HUES64 (cell line): ENCODE measurements around the gene CADPS.

Experiments used
- H3K27ac ChIP-seq: 2 replicates; pipeline ENCODE4 v1.7.0; 2013; ENCODE audit warnings: low read depth, low read length, inconsistent platforms
- H3K27me3 ChIP-seq: 2 replicates; pipeline ENCODE4 v1.6.1; 2013; ENCODE audit warnings: mild to moderate bottlenecking, low read length; ENCODE audit not compliant: insufficient read depth
- H3K36me3 ChIP-seq: 2 replicates; pipeline ENCODE4 v1.6.1; 2013; ENCODE audit warnings: mild to moderate bottlenecking, low read length; ENCODE audit not compliant: insufficient read depth
- H3K4me1 ChIP-seq: 2 replicates; pipeline ENCODE4 v1.6.1; 2013; ENCODE audit warnings: mild to moderate bottlenecking, low read length, moderate library complexity; ENCODE audit not compliant: insufficient read depth
- H3K4me3 ChIP-seq: 2 replicates; pipeline ENCODE4 v1.5.1; 2013; ENCODE audit warnings: mild to moderate bottlenecking, low read length, moderate library complexity
- H3K9ac ChIP-seq: 2 replicates; pipeline ENCODE4 v1.6.1; 2013; ENCODE audit warnings: mild to moderate bottlenecking, low read depth, low read length
- H3K9me3 ChIP-seq: 2 replicates; pipeline ENCODE4 v1.6.1; 2013; ENCODE audit warnings: low read depth, low read length; ENCODE audit not compliant: insufficient read depth
- WGBS: fragments of 150-250, 120-280 bp; methylation state at CpG from one replicate; pipeline ENCODE4 v1.1.7; 2013; ENCODE audit warnings: missing lambda C conversion rate; 5-methylcytosine and 5-hydroxymethylcytosine counted together

Gene CADPS

DNA sequence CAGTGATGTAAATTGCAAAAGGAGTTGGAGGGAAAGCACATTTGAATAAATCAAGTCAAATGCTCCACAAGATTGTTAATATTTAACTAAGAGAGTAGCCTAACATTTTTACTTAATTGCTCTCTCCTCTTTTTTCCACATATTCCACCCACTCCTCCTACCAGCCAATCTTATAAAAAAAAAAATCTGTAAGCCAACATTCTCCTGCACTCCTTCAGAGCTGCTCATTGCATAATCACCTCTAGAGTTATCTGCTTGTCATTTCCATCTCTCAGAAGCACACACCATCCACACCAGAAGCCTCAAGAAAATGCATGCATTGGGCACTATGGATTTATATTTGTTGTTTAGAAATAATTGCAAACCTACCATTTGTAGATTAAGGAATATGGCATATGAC, 64.1 kb downstream of the CADPS start:
- H3K9ac ChIP-seq, result no peak overlapping the region
- H3K9me3 ChIP-seq, result no peaks in the 10 kb centered on the region
- H3K4me3 ChIP-seq, result no peak overlapping the region
- no peaks in the 10 kb centered on the region for H3K36me3 ChIP-seq
- no peaks in the 10 kb centered on the region for H3K27me3 ChIP-seq
- no peak overlapping the region for H3K27ac ChIP-seq
- peaks cover 23% of the 10 kb centered on the region for H3K4me1 ChIP-seq

DNA sequence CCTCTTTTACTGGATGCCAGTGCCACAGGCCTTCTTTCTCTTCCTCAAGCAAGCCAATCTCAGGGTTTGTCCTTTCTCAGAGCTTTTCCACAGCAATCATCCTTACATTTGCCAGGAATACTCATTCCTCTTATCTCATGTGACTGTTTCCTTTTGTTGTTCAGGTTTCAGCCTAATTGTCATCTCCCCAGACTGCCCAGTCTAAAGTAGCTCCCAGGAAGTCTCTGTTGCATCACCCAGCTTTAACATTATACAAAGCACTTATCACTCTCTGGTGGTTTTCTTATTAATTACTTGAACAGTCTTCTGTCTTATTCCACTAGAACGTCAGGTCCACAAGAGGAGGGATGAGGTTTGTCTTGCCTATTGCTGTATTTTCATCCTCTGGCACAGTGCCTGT, 65.8 kb downstream of the CADPS start:
- Histone ChIP-seq H3K27ac (no peak overlapping the region), H3K27me3 (no peaks in the 10 kb centered on the region), H3K36me3 (no peaks in the 10 kb centered on the region), H3K4me3 (no peak overlapping the region), H3K9ac (no peak overlapping the region), H3K9me3 (no peaks in the 10 kb centered on the region), H3K4me1 (peaks cover 20% of the 10 kb centered on the region)
- no CpG with 5 or more reads among the region's 1 CpG for WGBS

- Histone ChIP-seq H3K9ac (no peak overlapping the region), H3K27me3 (no peaks in the 10 kb centered on the region), H3K36me3 (no peaks in the 10 kb centered on the region), H3K9me3 (no peaks in the 10 kb centered on the region), H3K4me3 (no peak overlapping the region), H3K4me1 (peaks cover 12% of the 10 kb centered on the region), H3K27ac (no peak overlapping the region)
- 78% methylated on average over 1 of the region's 2 CpGs for WGBS
These were observed 69.5 kb downstream of the CADPS start for GRCh38 chr3:62805580-62806277.

DNA sequence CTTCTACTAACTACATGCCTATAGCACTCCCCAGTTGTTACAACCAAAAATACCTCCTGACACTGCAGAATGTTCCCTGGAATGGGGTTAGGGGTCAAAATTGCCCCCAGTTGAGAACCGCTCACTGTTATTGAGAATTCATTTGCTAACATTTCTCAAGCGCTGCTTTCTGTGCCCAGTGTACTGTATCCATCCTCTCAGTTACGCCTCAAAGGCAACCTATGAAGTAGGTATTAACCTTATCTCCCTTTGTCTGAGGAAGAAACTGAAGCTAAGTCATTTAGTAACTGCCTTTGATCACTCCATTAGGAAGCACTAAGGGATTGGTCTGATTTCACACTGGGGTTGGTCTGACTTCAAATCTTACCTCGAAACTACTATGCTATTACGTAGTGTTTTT, 70.1 kb downstream of the CADPS start:
- Histone ChIP-seq H3K9me3 (no peaks in the 10 kb centered on the region), H3K4me3 (no peak overlapping the region), H3K4me1 (peaks cover 12% of the 10 kb centered on the region), H3K9ac (no peak overlapping the region), H3K36me3 (no peaks in the 10 kb centered on the region), H3K27me3 (no peaks in the 10 kb centered on the region), H3K27ac (no peak overlapping the region)
- WGBS, result 97% methylated on average over 5 of the region's 5 CpGs

GRCh38 chr3:62803276-62803675, 71.9 kb downstream of the CADPS start:
- peaks cover 16% of the 10 kb centered on the region for H3K4me1 ChIP-seq
- H3K27ac ChIP-seq, result no peak overlapping the region
- no peaks in the 10 kb centered on the region for H3K27me3 ChIP-seq
- H3K4me3 ChIP-seq, result no peak overlapping the region
- H3K9me3 ChIP-seq, result no peaks in the 10 kb centered on the region
- WGBS, result 86% methylated on average over 1 of the region's 2 CpGs
- no peak overlapping the region for H3K9ac ChIP-seq
- no peaks in the 10 kb centered on the region for H3K36me3 ChIP-seq

DNA sequence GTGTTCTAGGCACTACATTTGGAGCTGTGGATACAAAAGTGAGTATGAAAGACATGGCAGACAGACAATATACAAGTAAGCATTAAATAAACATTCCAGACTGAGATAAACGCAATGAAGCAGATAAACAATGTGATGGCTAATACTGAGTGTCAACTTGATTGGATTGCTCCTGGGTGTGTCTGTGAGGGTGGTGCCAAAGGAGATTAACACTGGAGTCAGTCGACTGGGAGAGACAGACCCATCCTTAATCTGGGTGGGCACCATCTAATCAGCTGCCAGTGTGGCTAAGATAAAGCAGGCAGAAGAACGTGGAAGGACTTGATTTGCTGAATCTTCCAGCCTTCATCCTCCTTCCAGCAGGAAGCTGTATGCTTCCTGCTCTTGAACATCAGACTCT, 77.2 kb downstream of the CADPS start:
- no peaks in the 10 kb centered on the region for H3K36me3 ChIP-seq
- H3K27ac ChIP-seq, result no peak overlapping the region
- peaks cover 9% of the 10 kb centered on the region; the same call in 1 of the 2 replicates for H3K4me1 ChIP-seq
- no peaks in the 10 kb centered on the region for H3K27me3 ChIP-seq
- H3K9me3 ChIP-seq, result no peaks in the 10 kb centered on the region
- no peak overlapping the region for H3K4me3 ChIP-seq
- WGBS, result 84% methylated on average over 3 of the region's 3 CpGs
- no peak overlapping the region for H3K9ac ChIP-seq

DNA sequence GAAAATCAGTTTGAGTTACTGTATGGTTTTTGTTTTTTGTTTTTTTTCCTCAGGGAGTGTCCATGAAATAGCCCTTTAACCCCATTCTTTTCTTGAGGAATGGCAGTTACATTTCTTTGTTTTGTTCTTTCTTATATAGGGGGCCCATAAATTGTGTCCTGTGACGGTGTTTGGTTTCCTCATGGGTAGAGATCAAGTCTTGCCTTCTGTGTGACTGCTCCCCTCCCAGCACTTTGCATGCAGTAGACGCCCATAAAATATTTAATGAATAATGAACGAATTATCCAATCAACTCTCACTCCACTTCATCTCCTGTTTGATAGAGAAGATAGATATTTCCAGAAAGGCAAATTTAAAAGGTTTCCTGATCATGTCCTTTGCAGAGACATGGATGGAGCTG, 78.1 kb downstream of the CADPS start:
- WGBS, result 0% methylated on average over 1 of the region's 3 CpGs
- Histone ChIP-seq H3K27me3 (no peaks in the 10 kb centered on the region), H3K27ac (no peak overlapping the region), H3K4me3 (no peak overlapping the region), H3K36me3 (no peaks in the 10 kb centered on the region), H3K9ac (no peak overlapping the region), H3K4me1 (peaks cover 9% of the 10 kb centered on the region; the same call in 1 of the 2 replicates), H3K9me3 (no peaks in the 10 kb centered on the region)

DNA sequence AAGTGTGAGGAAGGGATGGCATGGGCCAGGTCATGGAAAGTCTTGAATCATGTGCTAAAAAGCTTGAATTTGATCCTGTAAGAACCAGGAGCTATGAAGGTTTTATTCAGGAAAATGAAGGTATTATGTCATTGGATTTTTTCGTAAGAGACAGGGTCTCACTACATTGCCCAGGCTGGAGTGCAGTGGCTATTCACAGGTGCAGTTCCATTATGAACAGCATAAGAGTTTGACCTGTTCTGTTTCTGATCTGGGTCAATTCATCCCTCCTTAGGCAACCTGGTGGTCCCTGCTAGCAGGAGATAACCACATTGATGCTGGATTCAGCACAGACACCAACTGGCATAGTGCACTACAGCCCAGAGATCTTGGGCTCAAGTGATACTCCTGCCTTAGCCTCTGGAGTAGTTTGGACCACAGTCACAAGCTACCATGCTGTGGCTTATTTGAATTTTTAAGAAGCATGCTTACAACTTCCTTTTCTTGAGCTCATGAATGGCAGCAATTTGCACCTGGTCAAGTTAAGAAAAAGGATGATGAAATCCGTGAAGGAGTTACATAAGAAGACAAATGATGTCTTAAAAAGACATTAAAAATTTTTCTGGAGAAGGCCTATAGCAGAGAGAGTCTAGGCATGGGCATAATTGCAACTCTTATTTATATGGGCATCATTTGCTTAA, 79.1 kb downstream of the CADPS start:
- 75% methylated on average over 2 of the region's 2 CpGs for WGBS
- Histone ChIP-seq H3K36me3 (no peaks in the 10 kb centered on the region), H3K9me3 (no peaks in the 10 kb centered on the region), H3K4me1 (peaks cover 9% of the 10 kb centered on the region; the same call in 1 of the 2 replicates), H3K4me3 (no peak overlapping the region), H3K27ac (peak overlapping the region; percentile 32; the same call in 1 of the 2 replicates), H3K9ac (no peak overlapping the region), H3K27me3 (no peaks in the 10 kb centered on the region)

DNA sequence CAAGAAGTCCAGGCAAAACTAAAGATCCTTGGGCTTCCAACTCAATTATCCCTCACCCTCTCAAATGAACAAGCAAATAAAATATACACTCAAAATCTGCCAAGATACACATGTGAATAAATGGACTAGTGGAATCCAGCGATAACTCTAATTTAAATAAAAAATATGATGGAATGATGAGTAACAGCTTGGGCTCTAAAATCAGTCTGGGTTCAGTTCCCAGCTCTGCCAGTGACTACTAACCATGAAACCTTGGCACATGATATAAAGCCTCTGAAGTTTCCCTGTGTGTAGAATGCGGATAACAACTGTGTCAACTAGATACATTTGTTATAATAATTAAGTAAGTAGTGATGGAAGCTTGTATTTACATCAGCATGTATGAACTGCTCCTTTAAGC, 81.3 kb downstream of the CADPS start:
- Histone ChIP-seq H3K9ac (no peak overlapping the region), H3K27me3 (no peaks in the 10 kb centered on the region), H3K9me3 (no peaks in the 10 kb centered on the region), H3K36me3 (no peaks in the 10 kb centered on the region), H3K27ac (no peak overlapping the region), H3K4me1 (peaks cover 5% of the 10 kb centered on the region; the same call in 1 of the 2 replicates), H3K4me3 (no peak overlapping the region)
- 80% methylated on average over 2 of the region's 2 CpGs for WGBS

DNA sequence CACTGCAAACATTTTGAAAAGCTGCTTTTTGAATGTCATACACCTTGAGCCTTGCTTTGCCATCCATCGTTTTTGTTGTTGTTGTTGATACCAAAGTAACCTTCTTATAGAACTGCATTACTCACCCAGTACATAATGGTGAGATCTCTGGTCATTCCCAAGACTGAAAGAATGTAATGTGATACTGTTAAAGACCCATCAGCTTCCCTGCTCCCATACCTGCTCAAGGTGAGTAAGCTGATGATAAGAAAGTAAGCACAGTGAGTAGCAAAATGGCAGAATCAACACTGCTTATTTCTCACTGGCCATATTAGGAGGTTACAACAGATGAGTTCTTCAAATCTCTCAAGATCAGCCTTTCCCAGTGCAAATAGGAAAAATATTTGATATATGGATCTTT, 89.8 kb downstream of the CADPS start:
- Histone ChIP-seq H3K4me3 (no peak overlapping the region), H3K27ac (no peak overlapping the region)
- WGBS, result 60% methylated on average over 1 of the region's 1 CpG

DNA sequence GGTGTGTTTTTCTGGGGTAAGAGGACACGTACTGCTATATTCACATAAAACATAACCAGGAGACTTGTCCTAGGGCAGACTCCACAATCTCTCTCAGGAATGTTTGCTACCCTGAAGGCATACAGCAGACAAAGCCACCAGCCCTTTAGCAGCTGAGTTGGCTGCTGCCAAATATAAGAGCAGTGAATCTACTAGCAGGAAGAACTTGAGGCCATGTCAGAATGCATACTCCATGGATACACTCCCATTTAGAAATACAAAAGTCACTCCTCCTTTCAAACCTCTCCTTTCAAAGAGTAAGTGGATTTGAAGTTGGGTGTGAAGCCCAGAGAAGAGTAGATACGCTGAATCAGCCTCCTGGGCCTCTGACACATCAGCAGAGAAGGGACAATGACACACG, 94.1 kb downstream of the CADPS start:
- 88% methylated on average over 3 of the region's 3 CpGs for WGBS

More for the DNA sequence above, 89.8 kb downstream of the CADPS start:
- Histone ChIP-seq H3K4me1 (peaks cover 7% of the 10 kb centered on the region; the same call in 1 of the 2 replicates), H3K9me3 (no peaks in the 10 kb centered on the region), H3K27me3 (no peaks in the 10 kb centered on the region), H3K36me3 (no peaks in the 10 kb centered on the region), H3K9ac (no peak overlapping the region)

More for the DNA sequence above, 94.1 kb downstream of the CADPS start:
- no peak overlapping the region for H3K9ac ChIP-seq
- H3K36me3 ChIP-seq, result no peaks in the 10 kb centered on the region
- H3K27me3 ChIP-seq, result no peaks in the 10 kb centered on the region
- peaks cover 7% of the 10 kb centered on the region; the same call in 1 of the 2 replicates for H3K4me1 ChIP-seq
- no peak overlapping the region for H3K4me3 ChIP-seq
- no peaks in the 10 kb centered on the region for H3K9me3 ChIP-seq
- H3K27ac ChIP-seq, result no peak overlapping the region
